Prostate gland (tissue), 2 donors: Measurements from ENCODE around the gene SEZ6. TPM values are rescaled to one million over a fixed set of nuclear protein-coding genes. Genes with fewer than 3 reads are reported as not detected.

Source experiments
- DNase-seq: peaks from one replicate; pipeline ENCODE4 v3.0.0-alpha.2; 2019; ENCODE audit warnings: low spot score
- H3K27ac ChIP-seq, 2 donors: fragments of 200-600 bp; sonication (generic); 2 replicates each; pipeline ENCODE4 v1.5.1; 2017 to 2019
- H3K27me3 ChIP-seq: fragments of 200-600 bp; sonication (generic); replicated peaks from 2 replicates; pipeline ENCODE4 v1.5.1; 2019; ENCODE audit not compliant: insufficient read depth
- H3K36me3 ChIP-seq, 2 donors: fragments of 200-600 bp; sonication (generic); 1 replicate in 1 of 2; 2 replicates in 1 of 2; pipeline versions ENCODE4 v1.5.1 to v1.8.1; 2017 to 2019
- H3K4me1 ChIP-seq: fragments of 200-600 bp; sonication (generic); replicated peaks from 2 replicates; pipeline ENCODE4 v1.5.1; 2019
- H3K4me3 ChIP-seq, 2 donors: fragments of 200-600 bp; sonication (generic); 2 replicates each; pipeline ENCODE4 v1.5.1; 2017 to 2019
- H3K9me3 ChIP-seq: fragments of 200-600 bp; sonication (generic); 2 replicates; pipeline ENCODE4 v1.5.1; 2017
- POLR2A ChIP-seq: fragments of 450-650 bp; IDR thresholded peaks from one replicate; pipeline ENCODE4 v1.6.1; 2016; ENCODE audit warnings: antibody characterized with exemption, mild to moderate bottlenecking
- POLR2AphosphoS5 ChIP-seq: sonication (generic); formaldehyde crosslinking; IDR thresholded peaks from one replicate; pipeline ENCODE4 v1.6.1; 2017; ENCODE audit warnings: antibody characterized with exemption
- WGBS: methylation state at CpG from one replicate; pipeline ENCODE4 v1.1.5; 2018; 5-methylcytosine and 5-hydroxymethylcytosine counted together
- intact Hi-C: fragments of 100-400 bp; cut with DNase I; formaldehyde crosslinking; loops from one replicate; pipeline ENCODE4 v1.14.2; 2022
- total RNA-seq, 2 donors: library from RNA; depleted of rRNA; stranded (reverse); fragments of >200 nt; gene quantifications; one replicate each; pipeline ENCODE4 v1.1.0, GENCODE V29; 2016
- TF ChIP-seq, protein P1 (sequence below), 4 experiments: fragments of 200-600 bp in 2 of 4; fragments of 450-650 bp in 2 of 4; sonication (generic) in 2 of 4; IDR thresholded peaks; 1 replicate in 3 of 4; 2 replicates in 1 of 4; pipeline ENCODE4 v1.5.1; 2016 to 2019; ENCODE audit warnings: antibody characterized with exemption in 4 of 4, mild to moderate bottlenecking in 2 of 4, moderate library complexity in 2 of 4

The SEZ6 gene
- total RNA-seq, 2 donors from 2014 or later = 0.05 to 1.0 TPM

GRCh38 chr17:29036584-29036983 is 30.8 kb upstream of the SEZ6 start:
- Histone ChIP-seq H3K4me1 (no peaks in the 10 kb centered on the region), H3K27me3 (no peaks in the 10 kb centered on the region), H3K9me3 (no peaks in the 10 kb centered on the region), H3K27ac (no peak overlapping the region), H3K4me3 (no peak overlapping the region), H3K36me3 (no peaks in the 10 kb centered on the region)
- TF ChIP-seq POLR2AphosphoS5 (no peak), POLR2A (no peak)
- TF ChIP-seq, protein P1, sequence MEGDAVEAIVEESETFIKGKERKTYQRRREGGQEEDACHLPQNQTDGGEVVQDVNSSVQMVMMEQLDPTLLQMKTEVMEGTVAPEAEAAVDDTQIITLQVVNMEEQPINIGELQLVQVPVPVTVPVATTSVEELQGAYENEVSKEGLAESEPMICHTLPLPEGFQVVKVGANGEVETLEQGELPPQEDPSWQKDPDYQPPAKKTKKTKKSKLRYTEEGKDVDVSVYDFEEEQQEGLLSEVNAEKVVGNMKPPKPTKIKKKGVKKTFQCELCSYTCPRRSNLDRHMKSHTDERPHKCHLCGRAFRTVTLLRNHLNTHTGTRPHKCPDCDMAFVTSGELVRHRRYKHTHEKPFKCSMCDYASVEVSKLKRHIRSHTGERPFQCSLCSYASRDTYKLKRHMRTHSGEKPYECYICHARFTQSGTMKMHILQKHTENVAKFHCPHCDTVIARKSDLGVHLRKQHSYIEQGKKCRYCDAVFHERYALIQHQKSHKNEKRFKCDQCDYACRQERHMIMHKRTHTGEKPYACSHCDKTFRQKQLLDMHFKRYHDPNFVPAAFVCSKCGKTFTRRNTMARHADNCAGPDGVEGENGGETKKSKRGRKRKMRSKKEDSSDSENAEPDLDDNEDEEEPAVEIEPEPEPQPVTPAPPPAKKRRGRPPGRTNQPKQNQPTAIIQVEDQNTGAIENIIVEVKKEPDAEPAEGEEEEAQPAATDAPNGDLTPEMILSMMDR (IDR thresholded peaks at IDR 0.05) = no peak
- no peak for DNase-seq
- intact Hi-C loops = no loop called here
- 87% methylated on average over 5 of the region's 5 CpGs for WGBS

DNA sequence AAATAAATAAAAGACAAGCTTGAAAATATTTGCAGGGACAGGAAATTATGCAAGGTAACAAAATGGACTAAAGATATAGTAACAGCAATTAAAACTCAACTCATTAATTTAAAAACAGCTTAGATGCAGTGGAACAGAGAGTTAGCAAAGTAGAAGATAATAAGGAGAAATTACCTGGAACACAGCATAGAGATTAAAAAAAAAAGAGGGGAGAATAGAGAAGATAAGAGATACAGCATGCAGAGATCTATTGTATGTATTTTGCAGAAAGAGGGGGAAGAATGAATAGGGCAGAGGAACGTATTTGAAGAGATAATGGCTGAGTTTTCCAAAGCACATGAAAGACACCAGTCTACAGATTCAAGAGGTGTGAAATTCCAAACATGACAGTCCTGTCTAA is 28.7 kb upstream of the SEZ6 start:
- WGBS = 34% methylated on average over 1 of the region's 1 CpG
- no peaks in the 10 kb centered on the region for H3K27me3 ChIP-seq
- H3K36me3 ChIP-seq = no peaks in the 10 kb centered on the region
- no peak for DNase-seq
- no peak overlapping the region for H3K4me3 ChIP-seq
- H3K27ac ChIP-seq = no peak overlapping the region
- intact Hi-C loops = no loop called here
- TF ChIP-seq, protein P1 (IDR thresholded peaks at IDR 0.05) = no peak
- TF ChIP-seq POLR2A (no peak), POLR2AphosphoS5 (no peak)
- no peaks in the 10 kb centered on the region for H3K9me3 ChIP-seq
- no peaks in the 10 kb centered on the region for H3K4me1 ChIP-seq

GRCh38 chr17:29032857-29033197 is 27.0 kb upstream of the SEZ6 start:
- H3K4me3 ChIP-seq = no peak overlapping the region
- no peak overlapping the region for H3K27ac ChIP-seq
- no peaks in the 10 kb centered on the region for H3K36me3 ChIP-seq
- intact Hi-C loops = no loop called here
- H3K4me1 ChIP-seq = no peaks in the 10 kb centered on the region
- no peaks in the 10 kb centered on the region for H3K9me3 ChIP-seq
- WGBS = 35% methylated on average over 6 of the region's 6 CpGs
- no peak for DNase-seq
- no peaks in the 10 kb centered on the region for H3K27me3 ChIP-seq
- TF ChIP-seq POLR2A (no peak), POLR2AphosphoS5 (no peak)
- TF ChIP-seq, protein P1 (IDR thresholded peaks at IDR 0.05) = no peak

DNA sequence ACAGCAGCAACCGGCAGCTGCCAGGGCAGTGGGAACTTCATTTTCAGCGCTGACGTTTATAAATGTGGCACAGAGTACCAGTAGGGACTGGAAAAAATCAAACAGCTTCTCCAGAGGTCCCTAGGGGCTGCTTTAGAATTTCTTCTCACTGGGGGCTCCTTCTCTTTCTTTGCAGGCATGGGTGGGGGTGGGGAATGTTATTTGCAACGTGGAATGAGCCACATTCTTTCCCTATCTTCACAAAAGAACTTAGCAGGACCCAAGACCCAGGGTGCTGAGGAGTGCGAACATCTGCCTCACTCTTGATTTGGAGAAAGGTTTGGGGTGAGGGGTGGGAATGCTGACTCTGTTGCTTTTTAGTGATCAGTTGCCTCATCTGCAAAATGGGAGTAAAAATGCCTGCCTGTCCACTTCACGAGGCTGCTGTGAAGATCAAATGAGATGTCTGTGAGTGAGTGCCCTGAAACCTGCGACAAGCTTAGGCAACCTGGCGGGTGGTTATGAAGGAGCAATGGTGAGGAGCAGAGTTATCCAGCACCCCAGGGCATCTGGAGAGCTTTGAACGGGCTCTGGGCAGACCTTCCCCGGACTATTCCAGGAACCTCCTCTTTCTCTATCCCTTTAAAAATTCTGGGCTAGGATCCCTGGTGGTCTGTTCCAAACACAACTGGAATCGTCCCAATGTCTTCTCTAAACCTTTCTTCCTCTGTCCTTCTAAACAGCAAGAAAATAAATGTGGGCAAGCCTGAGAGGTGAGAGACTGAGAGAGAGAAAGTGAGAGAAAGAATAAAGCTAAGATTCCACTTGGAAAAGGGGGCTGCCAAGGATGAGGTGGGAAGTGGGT is 26.4 kb upstream of the SEZ6 start:
- Histone ChIP-seq H3K4me3 (no peak overlapping the region), H3K36me3 (no peaks in the 10 kb centered on the region), H3K9me3 (no peaks in the 10 kb centered on the region), H3K27ac (no peak overlapping the region), H3K4me1 (no peaks in the 10 kb centered on the region), H3K27me3 (no peaks in the 10 kb centered on the region)
- WGBS = 24% methylated on average over 11 of the region's 11 CpGs
- TF ChIP-seq, protein P1 (IDR thresholded peaks at IDR 0.05) = no peak
- TF ChIP-seq POLR2A = no peak
- no peak for TF ChIP-seq POLR2AphosphoS5
- no peak for DNase-seq
- intact Hi-C loops = no loop called here

GRCh38 chr17:29031488-29031887 is 25.7 kb upstream of the SEZ6 start:
- Histone ChIP-seq H3K27me3 (no peaks in the 10 kb centered on the region), H3K27ac (no peak overlapping the region), H3K9me3 (no peaks in the 10 kb centered on the region), H3K4me1 (no peaks in the 10 kb centered on the region), H3K4me3 (no peak overlapping the region), H3K36me3 (no peaks in the 10 kb centered on the region)
- DNase-seq = no peak
- TF ChIP-seq POLR2A (no peak), POLR2AphosphoS5 (no peak)
- TF ChIP-seq, protein P1 (IDR thresholded peaks at IDR 0.05) = no peak
- WGBS = 59% methylated on average over 5 of the region's 5 CpGs
- intact Hi-C loops = no loop called here
